Motor neuron (in vitro differentiated cells): Measurements from ENCODE around the gene RPEL1. TPM values are rescaled to one million over a fixed set of nuclear protein-coding genes. Genes with fewer than 3 reads are reported as not detected.
"Not testable (repeated sequence)": the region's sequence is repeated elsewhere in the genome, so short reads cannot be mapped to it uniquely, and the experiment has no call there.

ENCODE experiments used
- ATAC-seq, 8 experiments: fragments of 200-7000 bp; cut with Tn5 transposase; replicated peaks in 6 of 8; 2 replicates each; pipeline ENCODE4 v1.8.0; 2021; ENCODE audit warnings: mild to moderate bottlenecking in 8 of 8, moderate library complexity in 8 of 8
- H3K27ac ChIP-seq, 2 donors: fragments of 250-450 bp; sonication (Bioruptor Pico); 2 replicates each; pipeline ENCODE4 v1.9.0; 2021; ENCODE audit warnings: antibody characterized with exemption in 2 of 2, mild to moderate bottlenecking in 2 of 2, moderate library complexity in 1 of 2
- H3K4me1 ChIP-seq, 2 donors: fragments of 250-450 bp; sonication (Bioruptor Pico); replicated peaks in 1 of 2; 2 replicates each; pipeline ENCODE4 v1.6.1; 2021; ENCODE audit warnings: antibody characterized with exemption in 2 of 2, mild to moderate bottlenecking in 2 of 2, moderate library complexity in 1 of 2
- H3K4me3 ChIP-seq, 5 donors: fragments of 250-450 bp; sonication (Bioruptor Pico); 2 replicates each; pipeline ENCODE4 v1.9.0; 2021; ENCODE audit warnings: antibody characterized with exemption in 5 of 5, mild to moderate bottlenecking in 5 of 5, moderate library complexity in 4 of 5
- whole genome bisulfite sequencing, 10 experiments: fragments of 450-650 bp; shearing (Covaris generic); methylation state at CpG; one replicate each; pipeline ENCODE4 v1.0.0; 2022; 5-methylcytosine and 5-hydroxymethylcytosine counted together
- in situ Hi-C, 9 experiments: fragments of 400-800 bp; cut with MboI; loops; one replicate each; pipeline ENCODE4 v1.15.0; 2021; ENCODE audit warnings: low sequenced_read_pairs in 9 of 9, low pct_unique_long_range_greater_than_20kb in 2 of 9; ENCODE audit not compliant: unreplicated experiment in 9 of 9
- total RNA-seq, 8 experiments: library from RNA; unstranded; fragments of 300-600 nt; gene quantifications; 2 replicates each; pipeline versions ENCODE4 v1.2.3 to v1.2.4, GENCODE V29; 2022

Gene RPEL1
- total RNA-seq, 8 experiments from 2014 or later, result 0.09 to 1.3 (median 0.25) TPM; not detected in 2

GRCh38 chr10:103241262-103242011, 4.2 kb upstream of the RPEL1 start:
- in situ Hi-C loops, result loop anchor here in 3 of 9 experiments (10.0 to 25.0 kb wide), 3 partner anchors 154 to 329 kb away; partner anchors contain the start of gene CNNM2 (in 2 of the 3)
- peak; percentile 60 to 92 (median 76) for ATAC-seq
- Histone ChIP-seq H3K4me3 (no peak overlapping the region), H3K27ac (no peak overlapping the region), H3K4me1 (peaks cover 0 to 5% of the 10 kb centered on the region in 2 donors)
- 30 to 93% (median 71%) methylated on average over 1 to 4 of the region's 7 CpGs; no CpG with 5 or more reads in 1 of the 10 experiments for WGBS, 10 experiments

DNA sequence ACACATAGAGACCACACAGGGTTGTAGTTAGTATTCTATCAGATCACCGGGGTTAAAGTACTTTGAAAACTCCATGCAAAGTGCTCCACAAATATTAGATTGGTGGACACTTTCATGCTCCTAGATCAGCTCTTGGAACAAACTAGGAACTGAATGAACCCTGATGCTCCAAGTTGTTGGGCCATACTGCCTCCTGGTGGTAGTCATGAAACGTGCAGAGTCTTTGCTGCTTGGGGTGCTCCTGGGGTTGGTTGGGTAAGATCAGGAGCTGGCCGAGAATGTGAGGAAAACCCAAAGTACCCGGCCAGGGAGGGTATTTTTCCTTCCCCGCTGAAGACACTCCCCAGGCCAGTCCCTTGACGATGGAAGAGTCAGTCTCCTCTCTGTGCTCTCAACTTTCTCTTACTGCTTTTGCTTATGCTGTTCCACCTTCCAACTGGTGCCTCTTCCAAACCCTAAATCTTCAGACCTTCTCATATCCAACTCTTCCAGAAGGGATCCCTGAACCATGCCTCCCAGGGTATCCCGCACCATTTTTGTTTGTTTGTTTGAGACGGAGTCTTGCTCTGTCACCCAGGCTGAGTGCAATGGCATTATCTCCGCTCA, 918 bp upstream of the RPEL1 start:
- Histone ChIP-seq H3K27ac (no peak overlapping the region), H3K4me1 (peaks cover 0 to 5% of the 10 kb centered on the region in 2 donors), H3K4me3 (no peak overlapping the region)
- WGBS, 10 experiments, result 0 to 83% (median 17%) methylated on average over 1 to 7 of the region's 9 CpGs; no CpG with 5 or more reads in 2 of the 10 experiments
- ATAC-seq, result peak in 7 of 8 experiments; percentile 50 to 94 (median 66)
- in situ Hi-C loops, result loop anchor here in 3 of 9 experiments (10.0 to 25.0 kb wide), 3 partner anchors 157 to 332 kb away; partner anchors contain the start of gene CNNM2 (in 2 of the 3)

GRCh38 chr10:103246324-103246723, 637 bp downstream of the RPEL1 start:
- Histone ChIP-seq H3K4me3 (no peak overlapping the region), H3K4me1 (peaks cover 0 to 2% of the 10 kb centered on the region in 2 donors), H3K27ac (no peak overlapping the region)
- ATAC-seq, result peak in 1 of 8 experiments; percentile 43
- 0 to 86% (median 68%) methylated on average over 1 to 4 of the region's 4 CpGs; no CpG with 5 or more reads in 2 of the 10 experiments for WGBS, 10 experiments
- in situ Hi-C loops, result loop anchor here in 3 of 9 experiments (10.0 to 25.0 kb wide), 3 partner anchors 159 to 334 kb away; partner anchors contain the start of gene CNNM2 (in 2 of the 3)

- Histone ChIP-seq H3K27ac (no peak overlapping the region), H3K4me1 (no peaks in the 10 kb centered on the region), H3K4me3 (no peak overlapping the region)
- no peak for ATAC-seq
- 49 to 96% (median 83%) methylated on average over 1 to 3 of the region's 3 CpGs for WGBS, 10 experiments
- in situ Hi-C loops, result no loop called here
Observed at GRCh38 chr10:103254113-103254512, 8.4 kb downstream of the RPEL1 start.

- WGBS, 10 experiments, result 12 to 80% (median 56%) methylated on average over 1 to 4 of the region's 4 CpGs
- ATAC-seq, result peak in 3 of 8 experiments; percentile 61 to 100 (median 99)
- no peaks in the 10 kb centered on the region for H3K4me1 ChIP-seq
- no peak overlapping the region for H3K27ac ChIP-seq
- H3K4me3 ChIP-seq, result no peak overlapping the region
- in situ Hi-C loops, result no loop called here
Observed at GRCh38 chr10:103254538-103255325, 9.0 kb downstream of the RPEL1 start.

DNA sequence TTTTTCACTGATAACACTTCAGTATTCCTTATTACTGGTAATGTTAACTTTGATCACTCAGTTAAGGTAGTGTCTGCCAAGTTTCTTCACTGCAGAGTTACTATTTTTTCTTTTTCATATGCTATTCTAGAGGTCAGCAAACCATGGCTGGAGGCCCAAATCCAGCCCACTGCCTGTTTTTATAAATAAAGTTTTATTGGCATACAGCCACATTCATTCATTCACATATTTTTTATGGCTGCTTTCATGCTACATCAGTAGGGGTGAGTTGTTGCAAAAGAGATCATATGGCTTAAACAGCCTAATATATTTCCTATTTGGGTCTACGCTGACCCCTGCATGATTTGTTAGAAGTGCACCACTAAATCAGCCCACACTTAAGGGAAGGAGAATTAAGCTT, 10.9 kb downstream of the RPEL1 start:
- Histone ChIP-seq H3K4me3 (no peak overlapping the region), H3K4me1 (no peaks in the 10 kb centered on the region), H3K27ac (no peak overlapping the region)
- 70 to 100% (median 93%) methylated on average over 1 of the region's 1 CpG; no CpG with 5 or more reads in 4 of the 10 experiments for WGBS, 10 experiments
- in situ Hi-C loops, result no loop called here
- no peak for ATAC-seq

DNA sequence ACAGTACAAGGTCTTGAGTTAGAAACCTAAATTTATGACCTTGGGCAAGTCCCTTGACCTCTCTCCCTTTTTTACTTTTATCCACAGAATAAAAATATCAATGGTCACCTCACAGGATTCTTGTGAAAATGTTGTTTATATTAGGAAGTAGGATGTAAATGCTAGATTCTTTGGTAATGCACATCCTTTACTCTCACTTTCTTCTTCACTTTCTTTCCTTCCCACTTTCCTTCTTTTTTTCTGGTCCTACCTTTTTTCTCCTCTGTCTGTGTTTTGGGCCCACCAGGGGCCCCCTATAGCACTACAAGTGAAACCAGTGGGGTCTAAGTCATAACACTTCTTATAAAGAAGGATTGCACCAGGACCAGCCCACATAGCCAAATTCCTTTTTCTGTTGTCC, 12.1 kb downstream of the RPEL1 start:
- Histone ChIP-seq H3K4me1 (no peaks in the 10 kb centered on the region), H3K27ac (no peak overlapping the region), H3K4me3 (no peak overlapping the region)
- ATAC-seq, result no peak
- in situ Hi-C loops, result no loop called here

- H3K27ac ChIP-seq, in situ Hi-C loops, ATAC-seq, H3K4me1 ChIP-seq, H3K4me3 ChIP-seq: not testable (repeated sequence)
- WGBS, 10 experiments, result 51 to 100% (median 77%) methylated on average over 2 to 4 of the region's 4 CpGs; no CpG with 5 or more reads in 5 of the 10 experiments
Observed at GRCh38 chr10:103258928-103259327, 13.2 kb downstream of the RPEL1 start.

GRCh38 chr10:103259989-103260388, 14.3 kb downstream of the RPEL1 start:
- no peaks in the 10 kb centered on the region for H3K4me1 ChIP-seq

GRCh38 chr10:103262229-103262628, 16.5 kb downstream of the RPEL1 start:
- Histone ChIP-seq H3K4me1 (no peaks in the 10 kb centered on the region), H3K27ac (no peak overlapping the region), H3K4me3 (no peak overlapping the region)
- no peak for ATAC-seq
- 13 to 100% (median 52%) methylated on average over 1 to 3 of the region's 3 CpGs; no CpG with 5 or more reads in 3 of the 10 experiments for WGBS, 10 experiments
- in situ Hi-C loops, result no loop called here

More at GRCh38 chr10:103259989-103260388, 14.3 kb downstream of the RPEL1 start:
- 73 to 86% (median 82%) methylated on average over 1 to 4 of the region's 5 CpGs; no CpG with 5 or more reads in 6 of the 10 experiments for WGBS, 10 experiments
- H3K27ac ChIP-seq, result no peak overlapping the region
- H3K4me3 ChIP-seq, result no peak overlapping the region
- ATAC-seq, result no peak
- in situ Hi-C loops, result no loop called here

DNA sequence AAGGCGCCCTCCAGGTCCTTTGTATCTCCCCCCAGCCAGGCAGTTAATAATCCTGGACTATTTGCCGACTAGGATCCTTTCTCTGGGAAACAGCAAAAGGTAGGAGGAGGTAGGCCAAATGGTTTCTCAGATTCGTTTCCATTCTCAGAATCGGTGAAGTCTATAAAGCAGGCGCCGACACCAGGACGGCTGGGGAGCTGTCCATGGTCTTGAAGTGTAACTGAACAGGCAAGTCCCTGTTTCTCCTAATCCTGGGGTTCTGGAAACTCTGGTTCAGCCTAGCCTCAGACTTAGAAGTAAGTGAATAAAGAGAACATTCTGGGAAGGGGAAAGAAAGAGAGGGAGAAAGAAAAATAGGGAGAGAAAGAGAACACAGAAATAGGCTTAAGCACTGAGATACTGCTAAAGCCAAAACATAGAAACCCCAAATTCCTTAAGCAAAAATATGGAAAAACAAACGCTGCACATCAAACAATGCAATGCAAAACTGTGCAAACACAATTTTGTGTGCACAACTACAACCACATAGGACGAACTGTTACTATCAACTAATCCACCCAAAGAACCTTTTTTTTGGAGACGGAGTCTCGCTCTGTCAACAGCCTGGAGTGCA, 20.1 kb downstream of the RPEL1 start:
- Histone ChIP-seq H3K4me1 (no peaks in the 10 kb centered on the region), H3K27ac (no peak overlapping the region), H3K4me3 (no peak overlapping the region)
- 0 to 60% (median 36%) methylated on average over 1 to 11 of the region's 11 CpGs for WGBS, 10 experiments
- in situ Hi-C loops, result no loop called here
- peak in 5 of 8 experiments; percentile 41 to 66 (median 53) for ATAC-seq

DNA sequence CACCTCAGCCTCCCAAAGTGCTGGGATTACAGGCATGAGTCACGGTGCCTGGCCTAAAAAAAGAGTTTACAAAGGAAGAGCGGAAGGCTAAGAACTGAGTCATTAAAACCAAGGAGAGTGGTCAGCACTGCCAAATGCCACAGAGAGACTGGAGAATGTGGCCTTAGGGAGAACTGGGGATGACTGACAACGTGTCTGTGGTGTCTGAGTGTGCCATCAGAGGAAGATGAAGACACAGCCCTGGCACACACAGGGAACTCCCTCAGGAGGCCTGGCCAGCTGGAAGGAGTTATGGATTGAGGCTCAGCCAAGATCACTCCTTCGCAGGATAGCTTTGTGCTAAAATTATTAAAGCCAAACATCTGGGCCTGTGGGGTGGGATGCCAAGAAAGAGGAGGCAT, 27.4 kb downstream of the RPEL1 start:
- Histone ChIP-seq H3K27ac (no peak overlapping the region), H3K4me3 (no peak overlapping the region), H3K4me1 (peaks cover 4% of the 10 kb centered on the region in 2 donors)
- 6 to 62% (median 50%) methylated on average over 1 to 4 of the region's 4 CpGs; no CpG with 5 or more reads in 5 of the 10 experiments for WGBS, 10 experiments
- peak in 3 of 8 experiments; percentile 3 to 92 (median 74) for ATAC-seq
- in situ Hi-C loops, result no loop called here
